ENCODE results near the gene PDGFC.
"Not testable (repeated sequence)": the region's sequence is repeated elsewhere in the genome, so short reads cannot be mapped to it uniquely, and the experiment has no call there.

Gene PDGFC

GRCh38 chr4:156949373-156949814 lies 22.2 kb downstream of the PDGFC start:
- no peak for DNase-seq

GRCh38 chr4:156948738-156949137 lies 22.9 kb downstream of the PDGFC start:
- peak in 1 of 2 experiments; percentile 26 for DNase-seq

- DNase-seq, result no peak
Observed at GRCh38 chr4:156948133-156948532, 23.5 kb downstream of the PDGFC start.

GRCh38 chr4:156946516-156947424 lies 24.8 kb downstream of the PDGFC start:
- DNase-seq, result peak; percentile 14 to 20

GRCh38 chr4:156945532-156945931 lies 26.1 kb downstream of the PDGFC start:
- no peak for DNase-seq

GRCh38 chr4:156942991-156943390 lies 28.6 kb downstream of the PDGFC start:
- DNase-seq, result no peak

GRCh38 chr4:156941940-156942548 lies 29.6 kb downstream of the PDGFC start:
- peak; percentile 54 to 81 for DNase-seq

- no peak for DNase-seq
Observed at GRCh38 chr4:156939801-156940200, 31.8 kb downstream of the PDGFC start.

- no peak for DNase-seq
Observed at GRCh38 chr4:156939139-156939538, 32.5 kb downstream of the PDGFC start.

- DNase-seq, result no peak
Observed at GRCh38 chr4:156934259-156934635, 37.4 kb downstream of the PDGFC start.

GRCh38 chr4:156933633-156934258 lies 37.9 kb downstream of the PDGFC start:
- DNase-seq, result no peak

- not testable (repeated sequence) for DNase-seq
Observed at GRCh38 chr4:156932360-156932759, 39.2 kb downstream of the PDGFC start.

GRCh38 chr4:156931267-156931666 lies 40.3 kb downstream of the PDGFC start:
- peak; percentile 5 to 19 for DNase-seq

- DNase-seq, result no peak
Observed at GRCh38 chr4:156929386-156930105, 42.1 kb downstream of the PDGFC start.

GRCh38 chr4:156924774-156925315 lies 46.8 kb downstream of the PDGFC start:
- DNase-seq, result no peak

GRCh38 chr4:156923525-156923924 lies 48.1 kb downstream of the PDGFC start:
- no peak for DNase-seq

GRCh38 chr4:156915221-156915620 lies 56.4 kb downstream of the PDGFC start:
- no peak for DNase-seq

GRCh38 chr4:156913234-156913633 lies 58.4 kb downstream of the PDGFC start:
- DNase-seq, result no peak

- no peak for DNase-seq
Observed at GRCh38 chr4:156909010-156909409, 62.6 kb downstream of the PDGFC start.

- no peak for DNase-seq
Observed at GRCh38 chr4:156906325-156906724, 65.3 kb downstream of the PDGFC start.

GRCh38 chr4:156901871-156902270 lies 69.7 kb downstream of the PDGFC start:
- DNase-seq, result no peak

- DNase-seq, result no peak
Observed at GRCh38 chr4:156898373-156899117, 73.1 kb downstream of the PDGFC start.
